Astrocyte (in vitro differentiated cells and primary cell): ENCODE data around the gene ARHGAP28.

Experiments
- CTCF ChIP-seq: IDR thresholded peaks from 2 replicates; pipeline ENCODE4 v1.5.1; 2011; ENCODE audit warnings: low read depth, mild to moderate bottlenecking, inconsistent platforms, low read length, moderate library complexity; ENCODE audit not compliant: insufficient read depth
- EZH2 ChIP-seq: IDR thresholded peaks from 2 replicates; pipeline ENCODE4 v1.6.1; 2012; ENCODE audit warnings: mild to moderate bottlenecking, low read length, inconsistent platforms; ENCODE audit not compliant: insufficient read depth

GRCh38 chr18:6683112-6683876 lies 46.2 kb upstream of the ARHGAP28 start:
- no peak for TF ChIP-seq CTCF
- TF ChIP-seq EZH2, result no peak
